GM19324 (cell line): ENCODE measurements around the gene CXCL3.

Experiments
- ATAC-seq: cut with Tn5 transposase; IDR thresholded peaks from one replicate; pipeline ENCODE4 v1.9.1; 2021; ENCODE audit warnings: mild to moderate bottlenecking, moderate library complexity; ENCODE audit not compliant: unreplicated experiment, low FRiP score

The CXCL3 gene

DNA sequence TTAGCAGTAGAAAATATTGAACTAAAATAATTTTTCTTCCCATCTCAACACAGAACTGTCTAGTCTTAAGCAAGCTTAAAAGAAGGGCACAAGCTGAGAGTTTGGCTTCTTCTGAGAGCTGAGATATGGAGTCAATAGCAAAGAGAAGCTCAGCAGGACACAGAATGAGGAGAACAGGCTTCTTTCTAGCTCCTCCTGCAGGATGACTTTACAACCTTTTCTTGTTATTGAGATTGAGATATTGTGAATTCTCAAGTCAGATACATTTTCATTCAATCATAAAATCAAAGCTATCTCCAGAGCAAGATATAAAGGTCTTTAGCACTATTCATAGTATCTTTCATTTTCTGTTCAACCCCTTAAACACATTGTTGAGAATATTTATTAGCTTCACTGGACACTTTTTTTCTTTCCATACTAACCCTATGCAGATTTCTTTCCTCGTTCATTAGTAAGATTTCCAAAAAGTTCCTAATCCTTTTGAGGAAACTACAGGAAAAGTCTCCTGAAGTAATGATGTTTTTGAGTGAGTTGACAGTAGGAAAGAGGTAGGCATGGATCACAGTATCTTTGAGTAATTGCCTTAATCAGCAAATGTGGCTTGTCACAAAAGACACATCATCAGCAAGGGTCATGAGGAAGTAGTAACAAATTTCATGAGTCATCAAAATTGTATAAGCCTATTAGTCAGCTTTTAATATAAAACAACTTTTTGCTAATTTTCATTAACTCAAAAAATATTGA, 17.8 kb upstream of the CXCL3 start:
- no peak for ATAC-seq

DNA sequence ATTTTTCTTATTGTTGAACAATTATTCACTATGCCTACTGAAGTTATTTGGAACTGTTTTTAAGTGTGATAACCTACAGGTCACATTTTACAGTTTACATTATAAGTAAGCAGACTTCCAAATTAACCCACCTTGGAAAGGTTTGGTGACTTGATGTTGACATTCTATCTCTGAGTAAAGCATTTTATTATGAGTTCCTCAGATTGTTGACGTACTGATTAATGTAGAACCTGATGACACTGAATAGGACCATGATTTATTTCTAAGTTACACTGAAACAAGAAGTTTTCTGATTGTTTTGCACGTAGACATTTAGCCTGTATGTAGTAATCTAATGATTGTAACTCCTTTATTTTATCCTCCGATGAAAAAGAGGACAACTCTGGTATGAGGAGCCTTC, 17.0 kb upstream of the CXCL3 start:
- ATAC-seq, result no peak

DNA sequence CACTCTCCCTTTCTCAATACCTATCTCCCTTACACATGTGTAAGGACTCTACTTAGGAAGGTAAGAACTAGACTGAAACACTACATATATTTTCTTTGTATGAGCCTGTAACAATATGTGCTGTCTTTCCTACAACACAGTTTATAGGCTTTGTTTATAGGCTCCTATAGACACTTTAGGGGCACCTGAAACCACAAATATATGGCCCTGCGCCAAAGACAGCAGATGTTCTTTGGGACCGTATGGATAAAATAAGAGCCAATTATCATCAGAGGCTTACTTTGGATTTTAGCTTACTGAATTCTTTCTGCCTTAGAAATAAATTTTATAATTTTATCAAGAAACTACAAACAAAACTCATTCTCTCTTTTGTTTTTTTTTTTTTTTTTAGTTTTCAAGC, 16.6 kb upstream of the CXCL3 start:
- ATAC-seq, result no peak

DNA sequence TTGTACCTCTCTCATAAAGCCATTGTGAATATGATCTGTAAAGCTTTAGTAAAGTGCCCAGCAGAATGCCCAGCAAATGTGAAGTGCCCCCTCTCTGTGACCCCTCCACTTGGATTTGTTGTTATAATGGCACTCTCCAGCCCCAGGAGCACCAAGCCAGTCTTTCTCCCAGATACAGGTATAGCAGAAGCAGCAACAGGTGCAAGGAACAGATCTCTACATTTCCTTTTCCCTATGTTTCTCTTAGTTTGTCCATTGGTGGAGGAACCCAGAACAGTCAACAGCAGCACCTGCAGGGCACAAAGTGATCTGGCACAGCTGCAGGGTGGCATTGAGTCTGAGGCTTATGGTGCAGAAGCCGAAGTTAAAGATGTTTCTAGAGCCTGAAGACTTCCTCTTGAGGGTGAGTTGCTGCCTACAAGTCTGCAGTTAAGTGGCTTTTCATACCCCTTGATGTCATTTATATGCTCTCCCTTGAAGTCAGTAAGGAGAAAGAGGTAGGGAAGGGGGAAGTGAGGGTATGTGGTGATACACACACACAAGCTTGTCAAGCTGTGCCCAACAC, 16.1 kb upstream of the CXCL3 start:
- no peak for ATAC-seq

DNA sequence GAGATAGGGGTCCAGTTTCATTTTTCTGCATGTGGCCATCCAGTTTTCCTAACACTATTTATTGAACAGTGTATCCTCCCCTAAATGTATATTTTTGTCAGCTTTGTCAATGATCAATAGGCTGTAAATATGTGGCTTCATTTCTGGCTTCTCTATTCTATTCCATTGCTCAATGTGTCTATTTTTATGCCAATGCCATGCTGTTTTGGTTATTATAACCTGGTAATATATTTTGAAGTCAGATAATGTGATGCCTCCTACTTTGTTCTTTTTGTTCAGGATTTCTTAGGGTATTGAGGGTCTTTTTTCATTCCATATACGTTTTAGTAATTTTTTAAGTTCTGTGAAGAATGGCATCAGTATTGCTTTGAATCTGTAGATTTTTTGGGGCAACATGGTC, 8.7 kb upstream of the CXCL3 start:
- no peak for ATAC-seq

DNA sequence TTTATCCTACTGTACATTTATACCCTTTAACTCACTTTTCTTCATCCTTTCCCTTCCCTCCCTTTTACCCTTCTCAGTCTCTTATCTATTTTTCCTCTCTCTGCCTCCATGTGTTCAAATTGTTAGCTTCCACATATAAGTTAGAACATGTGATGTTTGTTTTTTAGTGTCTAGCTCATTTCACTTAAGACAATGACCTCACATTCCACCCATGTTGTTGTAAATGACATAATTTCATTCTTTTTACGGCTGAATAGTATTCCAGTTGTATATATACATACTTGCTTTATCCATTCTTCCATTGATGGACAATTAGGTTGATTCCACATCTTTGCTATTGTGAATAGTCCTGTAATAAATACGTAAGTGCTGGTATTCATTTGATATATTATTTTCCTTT, 7.3 kb upstream of the CXCL3 start:
- no peak for ATAC-seq

DNA sequence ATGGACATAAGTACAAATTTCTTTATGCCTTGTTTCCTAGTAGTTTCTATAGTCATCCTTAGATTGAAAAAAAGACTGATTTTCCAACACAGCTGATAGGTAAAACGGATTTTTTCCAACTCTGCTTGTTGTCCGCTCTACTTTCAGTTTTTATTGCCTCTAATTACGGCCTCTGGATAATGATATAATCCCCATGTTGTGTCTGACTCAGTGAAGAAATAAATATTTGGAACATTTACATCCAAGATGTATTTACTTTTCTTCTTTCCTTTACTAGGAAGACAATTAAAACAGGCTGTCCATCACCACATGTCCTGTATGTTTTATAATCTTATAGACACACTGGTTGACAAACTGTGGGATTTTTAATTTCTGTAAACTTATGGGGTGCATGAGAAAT, 6.8 kb upstream of the CXCL3 start:
- no peak for ATAC-seq

DNA sequence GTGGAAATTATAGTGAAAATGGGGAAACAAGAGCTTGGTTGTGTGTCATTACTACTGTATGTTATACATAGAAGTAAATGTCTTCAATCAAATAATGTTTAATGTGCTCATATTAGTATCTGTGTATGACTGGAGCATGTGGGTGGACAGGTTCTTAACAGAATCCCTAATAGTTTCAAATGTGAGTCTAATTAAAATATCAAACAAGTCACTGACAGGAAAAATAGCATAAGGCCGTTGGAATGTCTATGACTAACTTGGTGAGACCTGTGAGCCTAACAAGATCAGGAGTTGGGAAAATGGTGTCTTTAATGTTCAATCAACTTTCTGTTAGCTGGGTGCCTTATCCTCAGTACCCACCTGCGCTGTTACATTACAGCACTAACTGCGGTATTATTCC, 6.2 kb upstream of the CXCL3 start:
- no peak for ATAC-seq

DNA sequence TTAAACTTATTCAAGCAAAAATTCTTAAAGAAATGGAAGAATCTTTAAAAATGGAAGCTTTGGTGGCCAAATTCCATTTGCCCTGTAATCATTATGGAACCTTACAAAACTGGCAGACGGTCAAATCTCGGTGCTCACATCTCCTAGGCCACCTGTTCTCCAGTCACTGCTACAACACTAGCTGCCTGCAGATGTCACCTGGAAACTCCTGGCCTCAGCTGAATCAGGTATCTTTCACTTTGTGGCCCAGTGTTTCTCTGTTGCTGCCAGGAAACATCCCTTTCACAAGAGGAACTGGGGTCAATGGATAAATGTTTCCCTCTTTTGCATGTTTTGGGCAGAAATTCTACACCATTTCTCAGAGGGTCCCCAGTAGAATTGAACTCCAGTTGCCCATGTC, 4.2 kb upstream of the CXCL3 start:
- ATAC-seq, result no peak

DNA sequence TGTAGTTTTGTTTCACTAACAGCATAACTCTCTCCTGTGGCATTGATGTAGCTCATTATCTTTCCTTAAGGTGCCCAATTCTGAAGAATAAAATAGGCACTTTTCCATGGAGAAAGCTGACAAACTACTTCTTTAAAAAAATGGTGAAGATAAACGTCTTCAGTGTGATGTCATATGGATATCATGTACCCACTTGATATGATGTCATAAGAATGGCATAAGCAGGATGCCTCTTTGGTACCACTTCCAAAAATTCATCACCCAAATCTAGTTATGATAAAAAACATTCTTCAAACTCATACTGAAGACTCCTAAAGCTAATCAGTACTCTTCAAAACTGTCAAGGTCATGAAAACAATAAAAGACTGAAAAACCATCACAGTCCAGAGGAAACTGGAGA, 2.9 kb upstream of the CXCL3 start:
- ATAC-seq, result no peak

DNA sequence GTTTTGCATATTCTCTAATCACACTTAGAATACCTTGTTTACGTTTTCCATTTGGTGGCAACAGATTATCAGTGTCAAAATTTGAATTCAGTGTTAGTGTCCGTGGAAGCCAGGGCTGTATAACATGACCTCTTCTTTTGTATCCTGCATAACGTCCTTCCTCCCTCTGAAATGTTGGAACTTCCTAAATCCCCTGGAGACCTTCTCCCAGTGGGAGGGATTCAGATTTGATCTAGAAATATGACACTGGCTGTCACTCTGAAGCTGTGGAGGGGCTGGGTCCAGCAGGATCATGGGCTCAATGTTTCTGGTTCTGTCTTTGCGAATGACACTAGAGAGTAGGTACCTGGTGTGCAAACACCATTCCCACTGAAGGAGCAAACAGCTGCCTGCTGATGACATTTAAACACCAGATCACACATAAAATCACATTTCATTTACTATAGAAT, 850 bp upstream of the CXCL3 start:
- no peak for ATAC-seq

DNA sequence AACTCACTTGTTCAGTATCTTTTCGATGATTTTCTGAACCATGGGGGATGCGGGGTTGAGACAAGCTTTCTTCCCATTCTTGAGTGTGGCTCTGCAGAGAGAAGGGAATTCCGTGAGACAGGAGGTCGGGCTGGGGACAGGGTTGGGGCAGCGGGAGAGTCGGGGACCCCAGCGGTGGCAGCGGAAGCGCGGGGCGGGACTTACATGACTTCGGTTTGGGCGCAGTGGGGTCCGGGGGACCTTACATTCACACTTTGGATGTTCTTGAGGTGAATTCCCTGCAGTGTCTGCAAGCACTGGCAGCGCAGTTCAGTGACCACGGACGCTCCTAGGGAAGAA, 434 bp downstream of the CXCL3 start:
- ATAC-seq, result no peak

DNA sequence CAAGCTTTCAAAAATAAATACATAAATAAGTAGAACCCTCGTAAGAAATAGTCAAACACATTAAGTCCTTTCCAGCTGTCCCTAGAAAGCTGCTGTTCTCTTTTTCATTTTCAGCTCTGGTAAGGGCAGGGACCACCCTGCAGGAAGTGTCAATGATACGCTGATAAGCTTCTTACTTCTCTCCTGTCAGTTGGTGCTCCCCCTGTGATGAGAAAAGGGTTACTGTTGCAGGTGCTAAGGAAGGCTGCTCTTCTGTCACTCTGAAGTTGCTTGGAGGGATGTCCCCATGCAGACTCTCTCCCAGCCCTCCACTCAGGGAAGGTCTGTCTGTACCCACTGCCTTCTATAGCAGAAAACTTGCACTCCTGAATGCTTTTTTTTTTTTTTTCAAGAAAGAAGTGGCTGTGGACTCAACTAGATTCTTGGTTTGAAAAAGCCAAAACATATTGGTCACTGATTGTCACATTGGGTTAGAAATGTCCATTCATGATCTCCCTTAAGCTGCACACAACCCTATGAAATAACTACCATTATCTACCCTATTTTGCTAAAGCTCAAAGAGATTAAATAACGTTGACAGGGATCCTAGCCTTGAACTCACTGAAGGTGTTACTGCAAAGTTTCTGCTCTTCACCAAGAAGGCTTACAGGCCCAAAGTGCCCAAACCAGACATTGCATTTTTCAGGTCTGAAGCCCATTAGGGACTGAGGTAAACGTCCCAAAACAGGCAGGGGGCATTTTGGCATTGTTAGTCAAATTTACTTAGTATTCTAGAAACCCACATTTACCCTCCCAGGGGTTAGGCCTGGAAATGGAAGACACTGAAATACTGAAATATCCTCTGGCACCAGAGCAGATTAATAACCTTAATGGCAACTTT, 1.2 kb downstream of the CXCL3 start:
- no peak for ATAC-seq

DNA sequence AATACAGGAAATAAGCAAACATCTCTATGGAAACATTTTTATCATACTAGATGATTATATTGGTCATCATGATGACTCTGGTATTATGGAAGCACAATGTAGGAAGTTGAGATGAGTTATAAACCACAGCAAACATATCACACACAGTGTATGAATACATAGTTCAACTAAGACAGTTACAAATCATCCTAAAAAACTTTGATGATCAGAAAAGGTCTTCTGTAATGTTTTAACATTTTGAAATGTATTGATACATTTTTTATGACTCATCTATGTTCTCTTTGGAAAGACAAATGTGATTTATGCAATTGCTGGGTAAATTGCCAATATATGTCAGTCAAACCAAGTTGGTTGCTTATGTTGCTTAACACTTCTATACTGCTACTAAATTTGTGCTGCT, 4.8 kb downstream of the CXCL3 start:
- no peak for ATAC-seq

DNA sequence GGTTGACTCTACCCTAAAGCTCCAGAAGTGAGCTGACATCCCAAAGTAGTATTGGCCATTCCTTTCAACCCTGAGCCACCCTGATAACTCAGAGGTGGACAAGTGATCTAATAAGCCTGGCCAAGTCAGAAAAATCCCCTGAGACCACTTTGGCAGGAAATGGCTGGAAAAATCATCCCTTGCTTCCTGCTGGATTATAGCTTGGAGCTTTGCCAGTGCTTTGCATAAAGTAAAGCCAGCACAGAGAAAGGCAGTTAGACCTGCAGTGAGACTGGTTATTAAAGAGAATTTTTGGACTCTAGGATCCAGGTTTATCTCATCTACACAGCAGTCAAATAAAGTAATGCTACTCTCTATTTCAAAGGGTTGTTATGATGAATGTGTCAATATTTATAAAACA, 6.4 kb downstream of the CXCL3 start:
- ATAC-seq, result no peak

DNA sequence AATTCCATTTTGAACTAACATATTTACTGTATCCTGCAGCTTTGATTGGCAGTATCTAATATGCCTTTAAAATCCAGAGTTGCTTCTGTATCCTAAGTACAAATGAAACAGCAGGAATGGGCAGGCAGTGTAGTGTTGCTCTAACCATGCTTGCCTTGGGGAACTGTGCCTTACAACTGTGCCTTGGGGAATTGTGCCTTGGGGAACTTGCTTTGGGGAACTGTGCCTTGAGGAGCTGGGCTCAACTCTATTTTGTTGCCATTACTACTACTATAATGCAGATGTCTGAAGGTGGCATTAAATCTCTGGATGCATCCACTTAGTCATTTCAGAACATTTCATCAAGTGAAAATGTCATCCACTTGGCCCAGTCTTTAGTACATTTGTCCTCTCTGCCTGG, 6.9 kb downstream of the CXCL3 start:
- ATAC-seq, result no peak

DNA sequence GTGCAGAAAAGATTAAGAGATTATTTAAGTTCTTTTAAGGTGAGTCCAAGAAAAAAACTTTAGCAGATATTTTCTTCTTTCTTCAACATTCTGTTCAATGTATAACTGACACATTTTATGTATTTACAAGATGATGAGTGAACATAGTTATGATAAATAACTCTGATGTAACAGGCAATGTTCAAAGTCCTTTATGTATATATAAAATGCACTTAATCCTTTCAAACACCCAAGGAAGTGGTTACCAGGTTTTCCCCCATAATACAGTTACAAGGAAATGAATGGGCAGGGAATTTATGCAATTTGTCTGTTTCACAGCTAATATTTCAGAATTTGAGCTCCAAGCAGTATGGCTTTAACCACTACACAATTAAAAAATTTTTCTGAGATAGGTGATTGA, 8.2 kb downstream of the CXCL3 start:
- ATAC-seq, result no peak

DNA sequence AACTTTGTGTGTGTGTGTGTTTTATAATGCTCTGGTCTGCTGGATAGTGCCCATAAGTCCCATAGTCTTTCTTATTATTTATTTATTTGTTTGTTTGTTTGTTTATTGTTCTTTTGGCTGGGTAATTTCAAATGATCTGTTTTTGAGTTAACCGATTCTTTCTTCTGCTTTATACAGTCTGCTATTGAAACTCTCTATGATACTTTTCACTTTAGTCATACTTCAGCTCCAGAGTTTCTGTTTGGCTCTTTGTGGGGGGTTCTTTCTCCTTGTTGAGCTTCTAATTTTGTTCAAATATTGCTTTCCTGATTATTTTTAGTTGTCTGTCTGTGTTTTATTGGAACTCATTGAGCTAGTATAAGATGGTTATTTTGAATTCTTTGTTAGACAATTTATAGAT, 10.0 kb downstream of the CXCL3 start:
- ATAC-seq, result no peak

DNA sequence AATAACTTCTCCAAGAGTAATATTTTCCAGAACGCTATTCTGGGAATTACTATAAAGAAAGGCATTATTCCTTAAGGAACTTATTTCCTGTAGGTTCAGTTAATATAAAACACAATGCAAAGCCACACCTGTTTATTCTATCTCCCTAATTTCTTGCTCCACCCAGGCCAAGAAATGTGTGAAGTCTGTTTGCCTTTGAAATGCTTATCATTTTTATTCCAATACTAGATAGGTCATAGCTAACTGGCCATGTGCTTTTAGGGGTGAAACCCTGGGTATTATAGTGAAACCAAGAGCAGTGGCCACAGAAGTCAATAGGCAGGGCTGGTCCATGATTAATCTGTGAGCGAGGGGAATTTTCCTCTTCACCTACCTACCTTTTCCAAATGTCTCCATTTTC, 14.8 kb downstream of the CXCL3 start:
- no peak for ATAC-seq

DNA sequence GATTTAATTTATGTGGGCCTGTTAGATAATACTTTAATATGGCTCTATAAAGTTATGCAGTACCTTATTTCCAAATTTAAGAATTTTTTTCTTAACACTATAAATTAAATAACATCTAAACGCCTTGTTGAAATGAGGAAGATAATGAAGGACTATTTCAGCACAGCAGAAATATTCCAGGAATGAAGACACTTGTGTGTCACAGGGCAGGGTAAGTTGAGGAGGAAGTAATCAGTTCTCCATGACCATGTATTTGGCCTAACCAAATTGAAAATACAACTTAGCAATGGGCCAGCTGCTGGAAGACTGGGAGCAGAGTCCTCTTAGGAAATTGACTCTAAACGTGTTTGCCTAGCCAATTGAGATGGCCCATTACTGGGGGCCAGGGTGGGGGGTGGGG, 16.9 kb downstream of the CXCL3 start:
- ATAC-seq, result no peak

DNA sequence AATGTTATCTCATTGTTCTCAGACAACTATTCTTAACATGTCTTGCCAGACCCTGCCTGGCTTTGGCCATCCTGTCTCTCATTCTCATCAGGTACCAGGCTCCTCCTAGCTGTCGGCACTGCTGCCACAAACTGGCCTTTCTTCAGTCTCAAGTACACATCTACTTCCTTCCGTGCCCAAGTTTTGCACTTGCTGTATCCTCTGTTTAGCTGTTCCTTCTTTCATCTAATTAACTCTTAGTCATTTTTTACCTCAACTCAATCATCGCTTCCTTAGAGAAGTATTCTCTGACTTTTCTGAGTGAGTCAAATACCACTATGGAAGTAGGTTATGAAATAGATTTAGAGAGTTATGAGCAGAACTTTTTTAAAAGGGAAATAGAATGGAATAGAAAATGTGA, 19.7 kb downstream of the CXCL3 start:
- no peak for ATAC-seq

DNA sequence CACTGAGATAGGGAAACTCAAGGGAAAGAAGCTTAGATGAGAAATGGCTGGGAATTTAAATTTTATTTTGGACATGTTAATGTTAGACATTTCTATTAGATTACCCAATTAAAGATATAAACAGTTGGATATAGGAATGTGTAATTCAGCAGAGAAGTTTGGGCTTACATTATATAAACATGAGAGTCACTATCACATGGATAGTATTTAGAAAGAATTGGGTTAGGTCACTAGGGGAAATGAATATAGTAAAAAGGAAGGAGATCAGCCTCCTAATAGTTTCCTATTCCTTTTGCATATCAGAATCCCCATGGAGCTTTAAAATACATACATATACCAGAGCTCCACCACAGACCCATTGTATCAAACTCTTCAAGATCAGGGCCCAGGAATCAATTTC, 20.4 kb downstream of the CXCL3 start:
- no peak for ATAC-seq
